H1 (cell line): Measurements from ENCODE around the gene C1QL2. TPM values are rescaled to one million over a fixed set of nuclear protein-coding genes. Genes with fewer than 3 reads are reported as not detected.

Experiments used
- CTCF ChIA-PET: fragments of 300-600 bp; sonication (Branson Sonifier 250); formaldehyde crosslinking; loops from one replicate; lab custom pipeline; 2021; ENCODE audit not compliant: partially characterized antibody; lab: Charles Lee
- POLR2A ChIA-PET: fragments of 300-600 bp; sonication (Branson Sonifier 250); formaldehyde crosslinking; loops from one replicate; lab custom pipeline; 2021; ENCODE audit warnings: inconsistent platforms; ENCODE audit not compliant: partially characterized antibody; lab: Charles Lee
- DNase-seq, 2 experiments: peaks; one replicate each; pipeline versions ENCODE4 v3.0.0 to v3.0.0-alpha.2; 2010 to 2022; ENCODE audit warnings: low spot score in 2 of 2, low read depth in 1 of 2, mixed read lengths in 1 of 2
- FAIRE-seq: peaks from 2 replicates; lab custom pipeline; 2011; peaks lifted over from hg19 to GRCh38; lab: Jason Lieb, UNC
- H2AFZ ChIP-seq: 2 replicates; pipeline ENCODE4 v1.8.1; 2012; ENCODE audit warnings: low read length, inconsistent platforms
- H2AK5ac ChIP-seq: 2 replicates; pipeline ENCODE4 v1.6.1; 2013; ENCODE audit warnings: low read depth, low read length
- H2BK120ac ChIP-seq: replicated peaks from 2 replicates; pipeline ENCODE3; 2013; ENCODE audit warnings: low read depth, low read length, inconsistent platforms
- H2BK12ac ChIP-seq: 2 replicates; pipeline ENCODE4 v1.6.1; 2013; ENCODE audit warnings: low read depth, low read length
- H2BK15ac ChIP-seq: 2 replicates; pipeline ENCODE4 v1.6.1; 2013; ENCODE audit warnings: low read length
- H2BK20ac ChIP-seq: 2 replicates; pipeline ENCODE4 v1.6.1; 2013; ENCODE audit warnings: low read length
- H2BK5ac ChIP-seq: 2 replicates; pipeline ENCODE4 v1.6.1; 2013; ENCODE audit warnings: low read depth, low read length
- H3K14ac ChIP-seq: 2 replicates; pipeline ENCODE4 v1.6.1; 2013; ENCODE audit warnings: inconsistent platforms; ENCODE audit not compliant: insufficient read length
- H3K18ac ChIP-seq: 2 replicates; pipeline ENCODE4 v1.6.1; 2013; ENCODE audit warnings: low read length; ENCODE audit errors: extremely low read depth
- H3K23ac ChIP-seq: 2 replicates; pipeline ENCODE4 v1.6.1; 2013; ENCODE audit warnings: inconsistent platforms; ENCODE audit not compliant: insufficient read length
- H3K23me2 ChIP-seq: 2 replicates; pipeline ENCODE4 v1.6.1; 2013; ENCODE audit warnings: low read depth, low read length
- H3K27ac ChIP-seq: 2 replicates; pipeline ENCODE4 v1.6.1; 2011; ENCODE audit warnings: low read depth, low read length, inconsistent platforms
- H3K27me3 ChIP-seq, 4 experiments: replicated peaks in 1 of 4; 1 replicate in 1 of 4; 2 replicates in 3 of 4; pipeline versions ENCODE4 v1.6.1 to v1.8.1; 2011 to 2013; ENCODE audit warnings: low read length in 3 of 4, mild to moderate bottlenecking in 3 of 4, inconsistent platforms in 2 of 4, mixed read lengths in 2 of 4, moderate library complexity in 1 of 4; ENCODE audit not compliant: control insufficient read depth in 3 of 4, insufficient read depth in 3 of 4; ENCODE audit errors: extremely low read depth in 1 of 4
- H3K36me3 ChIP-seq, 4 experiments: 2 replicates each; pipeline versions ENCODE4 v1.6.1 to v1.8.1; 2011 to 2013; ENCODE audit warnings: mild to moderate bottlenecking in 4 of 4, low read length in 3 of 4, moderate library complexity in 2 of 4, control low read depth in 1 of 4, inconsistent platforms in 1 of 4; ENCODE audit not compliant: insufficient read depth in 4 of 4, control insufficient read depth in 2 of 4
- H3K4ac ChIP-seq: replicated peaks from 2 replicates; pipeline ENCODE3; 2013; ENCODE audit warnings: low read length, low read depth, mixed read lengths, inconsistent platforms; ENCODE audit not compliant: insufficient read length
- H3K4me1 ChIP-seq, 4 experiments: replicated peaks in 1 of 4; 1 replicate in 1 of 4; 2 replicates in 3 of 4; pipeline versions ENCODE4 v1.6.1 to v1.8.1; 2011 to 2013; ENCODE audit warnings: low read length in 3 of 4, inconsistent platforms in 2 of 4, mixed read lengths in 1 of 4; ENCODE audit not compliant: insufficient read depth in 4 of 4, control insufficient read depth in 3 of 4
- H3K4me2 ChIP-seq, 2 experiments: 2 replicates each; pipeline versions ENCODE4 v1.6.1 to v1.8.1; 2011 to 2013; ENCODE audit warnings: low read depth in 2 of 2, low read length in 2 of 2, control low read depth in 1 of 2, inconsistent platforms in 1 of 2, mild to moderate bottlenecking in 1 of 2; ENCODE audit not compliant: insufficient read depth in 1 of 2
- H3K4me3 ChIP-seq, 4 experiments: fragments of 200-600, 300-600 bp in 1 of 4; sonication (generic), shearing (Covaris generic), sonication (Bioruptor Twin) in 1 of 4; 2 replicates each; pipeline versions ENCODE4 v1.5.1 to v1.8.1; 2011 to 2016; ENCODE audit warnings: low read length in 4 of 4, low read depth in 3 of 4, control low read depth in 2 of 4, inconsistent platforms in 2 of 4, mild to moderate bottlenecking in 2 of 4, mixed read lengths in 1 of 4, moderate library complexity in 1 of 4; ENCODE audit not compliant: insufficient read depth in 2 of 4; ENCODE audit errors: extremely low read depth in 1 of 4
- H3K56ac ChIP-seq: replicated peaks from 2 replicates; pipeline ENCODE3; 2013; ENCODE audit warnings: low read depth, mild to moderate bottlenecking, mixed read lengths, low read length, inconsistent platforms; ENCODE audit not compliant: insufficient read length
- H3K79me1 ChIP-seq: 2 replicates; pipeline ENCODE4 v1.6.1; 2013; ENCODE audit warnings: low read depth, low read length, control low read depth
- H3K79me2 ChIP-seq, 2 experiments: 2 replicates each; pipeline versions ENCODE4 v1.6.1 to v1.8.1; 2012 to 2013; ENCODE audit warnings: low read length in 2 of 2, mild to moderate bottlenecking in 2 of 2, inconsistent platforms in 1 of 2; ENCODE audit not compliant: insufficient read depth in 2 of 2, control insufficient read depth in 1 of 2
- H3K9ac ChIP-seq, 4 experiments: replicated peaks in 1 of 4; 1 replicate in 1 of 4; 2 replicates in 3 of 4; pipeline versions ENCODE4 v1.6.1 to v1.8.1; 2011 to 2013; ENCODE audit warnings: low read depth in 3 of 4, low read length in 3 of 4, control low read depth in 2 of 4, mild to moderate bottlenecking in 2 of 4, moderate library complexity in 2 of 4, inconsistent platforms in 1 of 4; ENCODE audit errors: extremely low read depth in 1 of 4
- H3K9me3 ChIP-seq, 2 experiments: 2 replicates each; pipeline versions ENCODE4 v1.6.1 to v1.8.1; 2012 to 2013; ENCODE audit warnings: mild to moderate bottlenecking in 2 of 2, moderate library complexity in 2 of 2, control low read depth in 1 of 2, inconsistent platforms in 1 of 2, low read depth in 1 of 2, low read length in 1 of 2, mixed read lengths in 1 of 2; ENCODE audit not compliant: insufficient read depth in 2 of 2
- H4K20me1 ChIP-seq, 2 experiments: replicated peaks in 1 of 2; 2 replicates each; pipeline versions ENCODE3 to v1.8.1; 2011 to 2013; ENCODE audit warnings: inconsistent platforms in 2 of 2, low read length in 2 of 2, mild to moderate bottlenecking in 1 of 2; ENCODE audit not compliant: insufficient read depth in 2 of 2, control insufficient read depth in 1 of 2
- H4K5ac ChIP-seq: 2 replicates; pipeline ENCODE4 v1.6.1; 2013; ENCODE audit warnings: low read length, low read depth, mixed read lengths, inconsistent platforms; ENCODE audit not compliant: insufficient read length
- H4K8ac ChIP-seq: 2 replicates; pipeline ENCODE4 v1.8.0; 2013; ENCODE audit warnings: mild to moderate bottlenecking, moderate library complexity, low read length, inconsistent platforms; ENCODE audit not compliant: insufficient read depth; ENCODE audit errors: extremely low read depth
- H4K91ac ChIP-seq: replicated peaks from 2 replicates; pipeline ENCODE3; 2013; ENCODE audit warnings: low read length, mixed read lengths, inconsistent platforms; ENCODE audit not compliant: insufficient read length
- EZH2 ChIP-seq: fragments of 200-600 bp; sonication (generic); IDR thresholded peaks from 2 replicates; pipeline ENCODE4 v1.7.1; 2012; ENCODE audit warnings: low read depth, mild to moderate bottlenecking, moderate library complexity, low read length, inconsistent platforms; ENCODE audit not compliant: severe bottlenecking
- POLR2AphosphoS5 ChIP-seq: IDR thresholded peaks from 2 replicates; pipeline ENCODE4 v1.6.1; 2011; ENCODE audit warnings: low read depth, low read length
- SP2 ChIP-seq: IDR thresholded peaks from 2 replicates; pipeline ENCODE4 v1.6.1; 2012; ENCODE audit warnings: mild to moderate bottlenecking, low read length, inconsistent platforms
- WGBS, 2 experiments: shearing (Covaris generic) in 1 of 2; methylation state at CpG; one replicate each; pipeline versions ENCODE4 v1.1.6 to v1.1.7; 2013 to 2015; ENCODE audit warnings: low lambda C conversion rate in 2 of 2, mixed read lengths in 2 of 2, inconsistent platforms in 1 of 2, low coverage in 1 of 2, missing lambda C conversion rate in 1 of 2; ENCODE audit not compliant: insufficient replicate concordance in 2 of 2, insufficient coverage in 1 of 2, insufficient read length in 1 of 2; ENCODE audit errors: extremely low coverage in 1 of 2, missing lambda C conversion rate in 1 of 2; 5-methylcytosine and 5-hydroxymethylcytosine counted together
- polyA plus RNA-seq, 7 experiments: library from polyadenylated mRNA; depleted of rRNA in 3 of 7; stranded (reverse) in 5 of 7; unstranded in 2 of 7; fragments of >200 nt in 5 of 7; fragments of 200-250 nt in 2 of 7; gene quantifications; 1 replicate in 5 of 7; 2 replicates in 1 of 7; 4 replicates in 1 of 7; pipeline versions ENCODE4 v1.2.1 to v1.2.3, GENCODE V29; 2011 to 2013; ENCODE audit warnings: missing spikeins in 2 of 7, mixed read lengths in 2 of 7
- total RNA-seq: library from RNA; stranded (reverse); fragmentation: NEBNext Ultra II Directional; extraction: Animal tissue kit (Norgen Biotek cat#: 25700); gene quantifications from 2 replicates; pipeline ENCODE4 v1.2.1, GENCODE V29; 2021
- TF ChIP-seq, protein P1 (sequence below): IDR thresholded peaks from 2 replicates; pipeline ENCODE4 v1.6.1; 2012; ENCODE audit warnings: inconsistent platforms

Gene C1QL2
- total and polyA plus RNA-seq, 2 of the 8 experiments (the other 6 are each of a cell fraction or from before 2014, with no cell fraction given): 0.80 to 0.88 TPM

GRCh38 chr2:119174993-119175347 lies 16.4 kb upstream of the C1QL2 start:
- Histone ChIP-seq H3K4ac (no peak overlapping the region), H3K23ac (no peak overlapping the region), H2BK15ac (no peak overlapping the region), H3K4me1 (no peaks in the 10 kb centered on the region; a peak in 1 of 7 replicates), H3K56ac (no peak overlapping the region), H2AK5ac (no peak overlapping the region), H2AFZ (no peak overlapping the region), H2BK5ac (no peak overlapping the region), H3K27me3 (no peaks in the 10 kb centered on the region), H3K79me2 (no peaks in the 10 kb centered on the region), H3K18ac (no peak overlapping the region), H2BK120ac (no peak overlapping the region), H2BK20ac (no peak overlapping the region), H4K20me1 (no peaks in the 10 kb centered on the region), H3K27ac (no peak overlapping the region), H2BK12ac (no peak overlapping the region), H3K23me2 (no peaks in the 10 kb centered on the region), H3K79me1 (no peaks in the 10 kb centered on the region), H3K4me2 (no peak overlapping the region), H3K9me3 (no peaks in the 10 kb centered on the region; a peak in 1 of 4 replicates), H3K4me3 (no peak overlapping the region), H3K14ac (no peak overlapping the region), H3K9ac (no peak overlapping the region), H3K36me3 (no peaks in the 10 kb centered on the region), H4K8ac (no peak overlapping the region), H4K5ac (no peak overlapping the region), H4K91ac (no peak overlapping the region)
- DNase-seq (no peak), FAIRE-seq (no peak)
- CTCF ChIA-PET: interaction anchor here (0.8 to 5.3 kb wide), 22 partner anchors 11 to 293 kb away, joined by 3 to 59 read pairs (median 8); partner anchors contain the start of genes C1QL2 and MARCO
- POLR2A ChIA-PET: no interaction called here
- 79% methylated on average over 6 of the region's 6 CpGs; no CpG with 5 or more reads in 1 of the 2 experiments for WGBS, 2 experiments
- TF ChIP-seq, protein P1, sequence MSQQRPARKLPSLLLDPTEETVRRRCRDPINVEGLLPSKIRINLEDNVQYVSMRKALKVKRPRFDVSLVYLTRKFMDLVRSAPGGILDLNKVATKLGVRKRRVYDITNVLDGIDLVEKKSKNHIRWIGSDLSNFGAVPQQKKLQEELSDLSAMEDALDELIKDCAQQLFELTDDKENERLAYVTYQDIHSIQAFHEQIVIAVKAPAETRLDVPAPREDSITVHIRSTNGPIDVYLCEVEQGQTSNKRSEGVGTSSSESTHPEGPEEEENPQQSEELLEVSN: no peak
- no peak for TF ChIP-seq POLR2AphosphoS5
- no peak for TF ChIP-seq SP2
- no peak for TF ChIP-seq EZH2
